Tibial nerve (tissue), 4 donors: ENCODE results near the gene ARFGEF3.

Experiments used
- EP300 ChIP-seq, 2 donors: sonication (generic); formaldehyde crosslinking; IDR thresholded peaks; one replicate each; pipeline ENCODE4 v1.6.1; 2017; ENCODE audit warnings: antibody characterized with exemption in 2 of 2, mild to moderate bottlenecking in 1 of 2
- POLR2A ChIP-seq, 2 donors: fragments of 450-650 bp; IDR thresholded peaks; one replicate each; pipeline ENCODE4 v1.6.1; 2017; ENCODE audit warnings: antibody characterized with exemption in 2 of 2, mild to moderate bottlenecking in 2 of 2, moderate library complexity in 2 of 2
- TF ChIP-seq, protein P1 (sequence below), 5 experiments: fragments of 200-600 bp in 3 of 5; fragments of 450-650 bp in 2 of 5; sonication (generic) in 3 of 5; IDR thresholded peaks; one replicate each; pipeline ENCODE4 v1.5.1; 2016 to 2019; ENCODE audit warnings: antibody characterized with exemption in 5 of 5, mild to moderate bottlenecking in 3 of 5, moderate library complexity in 2 of 5

DNA sequence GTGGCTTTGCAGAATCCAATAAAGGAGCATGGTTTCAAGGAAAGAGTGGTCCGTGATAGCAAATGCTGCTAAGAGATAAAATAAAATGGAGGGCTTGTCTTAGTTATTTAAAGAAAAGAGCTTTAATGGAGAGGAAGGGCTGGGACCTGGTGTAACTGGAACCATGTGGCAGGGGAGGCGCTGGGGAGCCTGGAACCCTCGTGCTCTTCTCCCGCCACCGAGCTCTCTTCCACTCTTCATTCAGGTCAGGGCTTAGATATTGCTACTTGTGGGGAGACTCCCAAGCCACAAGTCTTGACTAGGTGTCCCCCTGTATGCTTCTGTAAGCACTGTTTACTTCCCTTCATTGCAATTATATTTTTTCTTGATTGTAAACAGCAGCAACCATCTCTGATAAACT, 15.2 kb upstream of the ARFGEF3 start:
- TF ChIP-seq, protein P1, sequence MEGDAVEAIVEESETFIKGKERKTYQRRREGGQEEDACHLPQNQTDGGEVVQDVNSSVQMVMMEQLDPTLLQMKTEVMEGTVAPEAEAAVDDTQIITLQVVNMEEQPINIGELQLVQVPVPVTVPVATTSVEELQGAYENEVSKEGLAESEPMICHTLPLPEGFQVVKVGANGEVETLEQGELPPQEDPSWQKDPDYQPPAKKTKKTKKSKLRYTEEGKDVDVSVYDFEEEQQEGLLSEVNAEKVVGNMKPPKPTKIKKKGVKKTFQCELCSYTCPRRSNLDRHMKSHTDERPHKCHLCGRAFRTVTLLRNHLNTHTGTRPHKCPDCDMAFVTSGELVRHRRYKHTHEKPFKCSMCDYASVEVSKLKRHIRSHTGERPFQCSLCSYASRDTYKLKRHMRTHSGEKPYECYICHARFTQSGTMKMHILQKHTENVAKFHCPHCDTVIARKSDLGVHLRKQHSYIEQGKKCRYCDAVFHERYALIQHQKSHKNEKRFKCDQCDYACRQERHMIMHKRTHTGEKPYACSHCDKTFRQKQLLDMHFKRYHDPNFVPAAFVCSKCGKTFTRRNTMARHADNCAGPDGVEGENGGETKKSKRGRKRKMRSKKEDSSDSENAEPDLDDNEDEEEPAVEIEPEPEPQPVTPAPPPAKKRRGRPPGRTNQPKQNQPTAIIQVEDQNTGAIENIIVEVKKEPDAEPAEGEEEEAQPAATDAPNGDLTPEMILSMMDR (IDR thresholded peaks at IDR 0.05): no peak
- TF ChIP-seq POLR2A (IDR thresholded peaks at IDR 0.05) (no peak), EP300 (IDR thresholded peaks at IDR 0.05) (no peak)
